Hematopoietic multipotent progenitor cell treated with erythropoietin and hydrocortisone succinate and interleukin-3 and kit ligand, for 6 days (in vitro differentiated cells): ENCODE measurements around the gene DRC7.
"Not testable (repeated sequence)": the region's sequence is repeated elsewhere in the genome, so short reads cannot be mapped to it uniquely, and the experiment has no call there.

Experiments
- DNase-seq: peaks from one replicate; pipeline ENCODE4 v3.0.0-alpha.2; 2015

The DRC7 gene

GRCh38 chr16:57660715-57661463 is 33.7 kb upstream of the DRC7 start:
- DNase-seq, result no peak

- DNase-seq, result no peak
Measured at GRCh38 chr16:57661510-57661909, 33.1 kb upstream of the DRC7 start.

GRCh38 chr16:57661936-57662906 is 32.4 kb upstream of the DRC7 start:
- no peak for DNase-seq

GRCh38 chr16:57663436-57663835 is 31.2 kb upstream of the DRC7 start:
- DNase-seq, result no peak

GRCh38 chr16:57663917-57664661 is 30.5 kb upstream of the DRC7 start:
- no peak for DNase-seq

- no peak for DNase-seq
Measured at GRCh38 chr16:57664662-57665025, 30.0 kb upstream of the DRC7 start.

- no peak for DNase-seq
Measured at GRCh38 chr16:57665541-57665940, 29.1 kb upstream of the DRC7 start.

GRCh38 chr16:57666353-57667047 is 28.1 kb upstream of the DRC7 start:
- DNase-seq, result no peak

GRCh38 chr16:57667048-57667525 is 27.5 kb upstream of the DRC7 start:
- DNase-seq, result no peak

- DNase-seq, result peak; percentile 67
Measured at GRCh38 chr16:57667526-57668262, 26.9 kb upstream of the DRC7 start.

GRCh38 chr16:57668263-57668571 is 26.4 kb upstream of the DRC7 start, which contains the start of gene ADGRG3:
Gene ADGRG3 (plus strand): TSS chr16:57668306. CDS start chr16:57668348, 42 bp downstream.
- no peak for DNase-seq

GRCh38 chr16:57668630-57669475 is 25.8 kb upstream of the DRC7 start:
- DNase-seq, result no peak

- peak; percentile 37 for DNase-seq
Measured at GRCh38 chr16:57669476-57670162, 25.0 kb upstream of the DRC7 start.

GRCh38 chr16:57670196-57670595 is 24.4 kb upstream of the DRC7 start:
- DNase-seq, result no peak

- DNase-seq, result not testable (repeated sequence)
Measured at GRCh38 chr16:57671451-57671850, 23.2 kb upstream of the DRC7 start.

- DNase-seq, result no peak
Measured at GRCh38 chr16:57672416-57672815, 22.2 kb upstream of the DRC7 start.

GRCh38 chr16:57672824-57673223 is 21.8 kb upstream of the DRC7 start:
- DNase-seq, result no peak

GRCh38 chr16:57675741-57676551 is 18.7 kb upstream of the DRC7 start:
- DNase-seq, result peak; percentile 74

- DNase-seq, result no peak
Measured at GRCh38 chr16:57676553-57677085, 18.0 kb upstream of the DRC7 start.
